GM20000 (cell line): ENCODE data around the gene GIPC2.

ENCODE experiments used
- DNase-seq: peaks from one replicate; pipeline ENCODE4 v3.0.0; 2012; ENCODE audit warnings: low spot score
- TF ChIP-seq, protein P1 (sequence below): IDR thresholded peaks from 2 replicates; pipeline ENCODE4 v1.5.1; 2012; ENCODE audit warnings: mild to moderate bottlenecking, control low read depth; ENCODE audit errors: extremely low read depth, missing control alignments

Gene GIPC2

DNA sequence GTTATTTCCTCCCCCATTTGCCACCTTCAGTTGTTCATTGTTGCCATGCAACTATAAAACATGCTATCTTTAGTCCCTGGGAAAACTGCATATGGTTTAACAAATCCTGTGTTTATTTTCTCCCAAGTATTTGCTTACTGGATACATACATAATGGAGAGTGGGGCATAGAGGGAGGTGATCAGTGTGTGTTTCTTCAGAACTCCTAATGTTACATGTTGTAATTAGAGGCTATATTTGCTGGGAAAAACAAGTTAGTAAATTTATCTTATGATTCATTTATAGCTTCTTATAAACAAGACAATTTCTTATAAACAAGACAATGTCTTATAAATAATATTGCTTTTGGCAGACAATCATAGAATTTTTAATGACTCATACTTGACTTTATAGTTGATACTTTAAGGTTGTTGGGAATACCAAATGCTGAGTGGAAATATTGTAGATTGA, 7.3 kb upstream of the GIPC2 start:
- TF ChIP-seq, protein P1, sequence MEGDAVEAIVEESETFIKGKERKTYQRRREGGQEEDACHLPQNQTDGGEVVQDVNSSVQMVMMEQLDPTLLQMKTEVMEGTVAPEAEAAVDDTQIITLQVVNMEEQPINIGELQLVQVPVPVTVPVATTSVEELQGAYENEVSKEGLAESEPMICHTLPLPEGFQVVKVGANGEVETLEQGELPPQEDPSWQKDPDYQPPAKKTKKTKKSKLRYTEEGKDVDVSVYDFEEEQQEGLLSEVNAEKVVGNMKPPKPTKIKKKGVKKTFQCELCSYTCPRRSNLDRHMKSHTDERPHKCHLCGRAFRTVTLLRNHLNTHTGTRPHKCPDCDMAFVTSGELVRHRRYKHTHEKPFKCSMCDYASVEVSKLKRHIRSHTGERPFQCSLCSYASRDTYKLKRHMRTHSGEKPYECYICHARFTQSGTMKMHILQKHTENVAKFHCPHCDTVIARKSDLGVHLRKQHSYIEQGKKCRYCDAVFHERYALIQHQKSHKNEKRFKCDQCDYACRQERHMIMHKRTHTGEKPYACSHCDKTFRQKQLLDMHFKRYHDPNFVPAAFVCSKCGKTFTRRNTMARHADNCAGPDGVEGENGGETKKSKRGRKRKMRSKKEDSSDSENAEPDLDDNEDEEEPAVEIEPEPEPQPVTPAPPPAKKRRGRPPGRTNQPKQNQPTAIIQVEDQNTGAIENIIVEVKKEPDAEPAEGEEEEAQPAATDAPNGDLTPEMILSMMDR: no peak
- no peak for DNase-seq

DNA sequence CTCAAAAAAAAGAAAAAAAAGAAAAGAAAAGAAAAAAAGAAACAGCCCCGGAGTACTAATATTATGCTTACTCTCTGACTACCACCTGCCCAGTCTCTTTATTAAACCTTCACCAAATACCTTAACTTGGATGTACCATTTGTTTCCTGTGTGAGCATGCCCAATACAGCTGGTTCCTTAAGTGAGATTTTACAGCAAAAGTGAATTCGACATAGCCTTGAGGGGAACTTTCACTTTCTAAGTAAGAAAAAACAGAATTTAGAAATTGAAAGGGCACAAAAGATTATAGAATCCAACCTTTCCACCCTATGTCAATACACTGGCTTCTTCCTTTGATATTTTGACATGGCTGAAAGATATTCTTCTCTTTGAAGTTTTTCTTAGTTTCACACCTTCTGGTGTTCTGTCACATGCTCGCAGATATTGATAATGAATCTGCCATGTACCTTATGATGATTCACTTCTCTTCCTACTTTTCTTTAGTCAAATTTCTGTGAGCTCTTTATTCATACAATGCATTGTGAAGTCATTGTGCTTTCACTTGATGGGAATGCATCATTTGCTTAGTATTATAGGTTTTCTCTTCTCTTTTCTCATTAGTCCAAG, 5.2 kb upstream of the GIPC2 start:
- TF ChIP-seq, protein P1: no peak
- DNase-seq: no peak

DNA sequence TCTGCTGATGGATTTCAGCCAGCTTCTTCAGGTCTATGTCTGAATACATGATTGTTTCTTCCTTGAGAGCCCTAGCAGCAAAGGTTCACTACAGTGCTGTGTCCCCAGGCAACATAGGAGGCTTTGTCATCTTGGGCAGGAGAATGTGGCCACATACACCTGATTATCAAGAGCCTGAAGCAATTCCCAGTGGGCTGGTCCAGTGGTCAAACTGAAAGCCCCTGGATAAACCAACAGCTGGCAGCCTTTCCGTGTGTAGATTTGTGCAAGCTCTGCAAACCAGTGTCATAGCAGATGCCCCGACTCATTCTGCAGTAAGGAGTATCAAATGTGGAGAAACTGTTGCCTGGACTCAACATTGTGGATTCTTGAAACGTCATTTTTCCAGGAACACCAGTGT, 2.3 kb upstream of the GIPC2 start:
- DNase-seq: no peak
- TF ChIP-seq, protein P1: no peak

DNA sequence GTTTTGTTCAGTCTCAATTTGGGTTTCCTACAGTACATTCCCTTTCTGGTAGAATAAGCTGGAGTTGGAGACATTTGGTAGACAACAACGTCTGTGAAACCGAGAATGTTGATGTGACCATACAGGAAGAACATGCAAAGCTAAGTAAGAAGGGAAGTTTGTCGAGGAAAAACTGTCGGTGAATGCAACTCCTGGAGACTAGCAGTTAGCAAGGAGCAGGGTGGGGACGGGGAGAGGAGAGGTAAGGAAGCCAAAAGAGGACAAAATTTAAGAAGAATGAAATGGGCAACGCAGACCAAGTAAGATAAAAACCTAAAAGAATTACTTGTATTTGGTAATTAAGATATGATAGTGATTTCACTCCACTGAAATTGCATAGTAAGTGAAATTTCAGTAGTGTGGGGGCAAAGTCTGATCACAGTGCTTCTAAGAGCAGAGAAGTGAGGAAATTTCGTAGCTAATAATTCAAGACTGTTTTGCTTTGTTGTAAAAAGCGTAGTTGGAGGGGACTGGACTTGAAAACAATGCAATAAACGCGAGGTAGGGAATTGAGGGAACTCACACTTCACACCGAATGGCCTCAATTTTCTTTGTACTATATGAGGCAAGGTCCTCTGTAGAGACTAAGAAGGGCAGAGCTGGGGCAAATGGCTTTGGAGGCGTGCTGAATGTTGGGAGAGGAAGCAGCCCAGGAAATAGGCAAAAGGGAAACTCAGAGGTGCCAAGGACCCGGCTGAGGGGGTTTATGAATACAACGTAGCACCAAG, 787 bp upstream of the GIPC2 start:
- no peak for DNase-seq
- TF ChIP-seq, protein P1: no peak

DNA sequence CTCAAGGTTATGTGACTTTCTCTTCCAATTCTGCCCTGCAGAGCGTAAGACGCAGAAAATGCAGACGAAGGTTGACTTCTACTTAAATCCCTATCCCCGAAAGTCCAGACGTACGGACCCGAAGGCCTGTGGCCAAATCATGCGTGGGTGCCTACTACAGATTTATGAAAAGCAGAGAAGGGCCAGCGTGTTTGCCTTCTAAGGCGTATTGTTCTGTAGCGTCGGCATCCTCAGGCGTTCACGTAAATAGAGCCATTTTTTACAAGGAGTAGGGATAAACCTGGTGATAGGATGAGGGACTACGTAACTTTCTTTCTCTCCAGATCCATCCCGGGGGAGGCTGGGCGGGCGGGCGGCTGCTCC, 222 bp upstream of the GIPC2 start:
- TF ChIP-seq, protein P1: no peak
- DNase-seq: no peak

DNA sequence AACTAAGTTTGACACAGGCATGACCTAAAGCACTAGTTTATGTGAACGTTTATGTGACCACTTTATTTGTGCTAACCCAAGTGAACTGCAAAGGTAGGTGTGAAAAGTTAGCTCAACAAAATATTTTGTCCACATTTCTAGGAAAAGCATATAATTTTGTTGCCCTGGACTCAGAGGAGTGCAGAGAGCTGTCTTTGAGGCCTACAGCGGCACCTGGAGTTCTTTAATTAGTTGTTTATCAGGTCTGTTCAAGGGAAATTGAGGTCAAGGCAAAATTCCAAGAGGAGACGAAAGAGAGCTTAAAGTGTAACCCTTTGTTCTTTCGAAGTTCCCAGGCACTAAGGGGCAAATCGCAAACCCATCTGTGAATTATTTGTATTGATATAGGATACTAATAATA, 1.3 kb downstream of the GIPC2 start:
- TF ChIP-seq, protein P1: no peak
- no peak for DNase-seq

DNA sequence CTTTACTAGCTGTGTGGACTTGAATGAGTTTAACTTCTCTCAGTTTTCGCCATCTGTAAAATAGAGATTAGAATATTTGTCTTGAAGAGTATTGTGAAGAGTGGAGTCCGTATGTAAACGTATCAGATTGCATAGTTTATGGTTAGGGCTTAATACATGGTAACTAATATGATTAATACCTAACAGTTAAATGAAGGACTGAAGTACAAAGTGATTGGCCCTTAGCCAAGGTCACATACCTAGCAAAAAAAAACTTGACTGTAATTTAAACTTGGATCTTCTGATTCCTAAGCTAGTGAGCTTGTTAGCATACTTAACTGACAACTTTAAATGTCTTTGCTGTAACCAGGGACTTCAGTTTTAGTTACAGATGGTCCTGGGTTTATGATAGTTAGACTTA, 1.9 kb downstream of the GIPC2 start:
- DNase-seq: no peak
- TF ChIP-seq, protein P1: no peak
